K562 (cell line): ENCODE results near the gene RNU11. TPM values are rescaled to one million over a fixed set of nuclear protein-coding genes. Genes with fewer than 3 reads are reported as not detected.

Experiments used
- ARID4B ChIP-seq: sonication (generic); formaldehyde crosslinking; IDR thresholded peaks from 2 replicates; pipeline ENCODE4 v1.8.0; 2022; ENCODE audit warnings: mild to moderate bottlenecking, missing genetic modification reagents
- BCLAF1 ChIP-seq, 2 experiments: fragments of 450-650 bp in 1 of 2; IDR thresholded peaks; 2 replicates each; pipeline ENCODE4 v1.6.1; 2011 to 2017; ENCODE audit warnings: low read depth in 2 of 2, antibody characterized with exemption in 1 of 2, borderline replicate concordance in 1 of 2, low read length in 1 of 2, mild to moderate bottlenecking in 1 of 2, mixed read lengths in 1 of 2; ENCODE audit not compliant: control insufficient read depth in 1 of 2
- BHLHE40 ChIP-seq: IDR thresholded peaks from 2 replicates; pipeline ENCODE4 v1.6.1; 2011; ENCODE audit warnings: low read length, improper control_type of control experiment
- CHD1 ChIP-seq: fragments of 200-600 bp; sonication (generic); IDR thresholded peaks from one replicate; pipeline ENCODE4 v1.6.1; 2012; ENCODE audit warnings: mild to moderate bottlenecking, moderate library complexity, low read length, inconsistent platforms
- EGR1 ChIP-seq: fragments of 450-650 bp; conservative IDR thresholded peaks from 2 replicates; pipeline ENCODE4 v1.6.1; 2017; ENCODE audit warnings: mild to moderate bottlenecking
- GATAD2A ChIP-seq: fragments of 450-650 bp; IDR thresholded peaks from 2 replicates; pipeline ENCODE4 v1.6.1; 2017
- HLTF ChIP-seq: fragments of 450-650 bp; IDR thresholded peaks from 2 replicates; pipeline ENCODE4 v1.6.1; 2016
- KDM4B ChIP-seq, 2 experiments: fragments of 450-650 bp in 1 of 2; sonication (generic) in 1 of 2; IDR thresholded peaks; 2 replicates each; pipeline ENCODE4 v1.6.1; 2016 to 2017; ENCODE audit warnings: borderline replicate concordance in 2 of 2, antibody characterized with exemption in 1 of 2, low read depth in 1 of 2, mild to moderate bottlenecking in 1 of 2
- MAFF ChIP-seq: IDR thresholded peaks from 2 replicates; pipeline ENCODE4 v1.6.1; 2012; ENCODE audit warnings: low read length, improper control_type of control experiment
- NFE2L1 ChIP-seq: fragments of 450-650 bp; IDR thresholded peaks from 2 replicates; pipeline ENCODE4 v1.6.1; 2016; ENCODE audit warnings: missing genetic modification characterization, low read depth, mild to moderate bottlenecking, missing compliant biosample characterization, moderate library complexity, borderline replicate concordance
- POLR3A ChIP-seq: IDR thresholded peaks from 2 replicates; pipeline ENCODE4 v1.6.1; 2011; ENCODE audit warnings: borderline replicate concordance, mild to moderate bottlenecking, moderate library complexity; ENCODE audit not compliant: insufficient read length, insufficient read depth; ENCODE audit errors: extremely low read depth
- RFX1 ChIP-seq: fragments of 450-650 bp; IDR thresholded peaks from 2 replicates; pipeline ENCODE4 v1.6.1; 2016; ENCODE audit warnings: mild to moderate bottlenecking, moderate library complexity
- ZKSCAN8 ChIP-seq: fragments of 200-800 bp; sonication (Bioruptor generic); IDR thresholded peaks from 2 replicates; pipeline ENCODE4 v1.6.1; 2016; ENCODE audit warnings: missing genetic modification characterization, missing compliant biosample characterization
- ZNF143 ChIP-seq: sonication (generic); formaldehyde crosslinking; IDR thresholded peaks from 2 replicates; pipeline ENCODE4 v1.9.0; 2022; ENCODE audit warnings: mild to moderate bottlenecking, missing genetic modification reagents
- ZNF518B ChIP-seq: fragments of 250-450 bp; sonication (Bioruptor Pico); IDR thresholded peaks from 2 replicates; pipeline ENCODE4 v1.5.0; 2021; ENCODE audit warnings: mild to moderate bottlenecking, moderate library complexity
- polyA plus RNA-seq, 8 experiments: library from polyadenylated mRNA; depleted of rRNA in 4 of 8; stranded (reverse) in 5 of 8; unstranded in 3 of 8; fragments of >200 nt; fragmentation: Nextera tagmentation in 2 of 8; fragmentation: Illumina TruSeq in 1 of 8; extraction: Ambion mirVana in 2 of 8; extraction: Trizol in 1 of 8; gene quantifications; 2 replicates each; pipeline versions ENCODE4 v1.2.1 to v1.2.3, GENCODE V29; 2011 to 2014; ENCODE audit warnings: inconsistent platforms in 1 of 8, missing spikeins in 1 of 8
- total RNA-seq, 7 experiments: library from RNA; depleted of rRNA in 6 of 7; stranded (reverse); fragments of >200 nt in 6 of 7; fragmentation: Illumina TruSeq in 2 of 7; extraction: Trizol in 2 of 7; gene quantifications; 2 replicates each; pipeline versions ENCODE4 v1.2.1 to v1.2.3, GENCODE V29; 2011 to 2021; ENCODE audit warnings: low replicate concordance in 1 of 7

The RNU11 gene
- total and polyA plus RNA-seq, 9 of the 15 experiments (the other 6 are each of a cell fraction or from before 2014, with no cell fraction given): not detected

GRCh38 chr1:28642847-28643635 lies 5.4 kb upstream of the RNU11 start, which contains the start of gene TAF12 (continued):
- TF ChIP-seq NFE2L1 (no peak), HLTF (no peak), BCLAF1 (IDR thresholded peaks at IDR 0.05; ENCODE audit: borderline replicate concordance in 1 of 2, control insufficient read depth in 1 of 2, low read depth in 2 of 2, low read length in 1 of 2) (peak; percentile 40 to 94; a peak in 2 of 4 replicates), ARID4B (CRISPR knock-in tag) (peak; percentile 98), ZKSCAN8 (CRISPR knock-in tag) (peak; percentile 91), BHLHE40 (no peak; the same call in none of the 2 replicates), CHD1 (no peak), KDM4B (IDR thresholded peaks at IDR 0.05; ENCODE audit: borderline replicate concordance in 2 of 2, low read depth in 1 of 2) (peak in 1 of 2 experiments; percentile 92; a peak in 2 of 4 replicates), MAFF (no peak), POLR3A (no peak), EGR1 (0 out of 2 replicates have a peak, but pooled peaks have one; percentile 40), RFX1 (no peak), ZNF518B (CRISPR knock-in tag) (no peak), ZNF143 (CRISPR knock-in tag) (peak; percentile 51; the same call in 1 of the 2 replicates), GATAD2A (no peak)
